RWPE2 (cell line): Measurements from ENCODE around the gene SART3.

Experiments
- ATAC-seq: fragments of 200-7000 bp; cut with Tn5 transposase; 3 replicates; pipeline ENCODE4 v1.9.1; 2021; ENCODE audit warnings: low read depth
- DNase-seq: peaks from one replicate; pipeline ENCODE4 v3.0.0-alpha.2; 2020; ENCODE audit warnings: low spot score
- H3K27ac ChIP-seq: fragments of 450-650 bp; 2 replicates; pipeline ENCODE4 v1.5.1; 2017; ENCODE audit warnings: mild to moderate bottlenecking; ENCODE audit not compliant: poor library complexity, severe bottlenecking
- H3K27me3 ChIP-seq: fragments of 250-450 bp; sonication (Bioruptor Pico); 2 replicates; pipeline ENCODE4 v1.5.1; 2021; ENCODE audit warnings: mild to moderate bottlenecking, moderate library complexity; ENCODE audit not compliant: insufficient read depth, poor library complexity, severe bottlenecking
- H3K36me3 ChIP-seq: fragments of 250-450 bp; sonication (Bioruptor Pico); 2 replicates; pipeline ENCODE4 v1.5.1; 2020; ENCODE audit warnings: low read depth, mild to moderate bottlenecking, moderate library complexity
- H3K4me1 ChIP-seq: fragments of 250-450 bp; sonication (Bioruptor Pico); 2 replicates; pipeline ENCODE4 v1.5.1; 2021; ENCODE audit warnings: mild to moderate bottlenecking, moderate library complexity; ENCODE audit not compliant: insufficient read depth, poor library complexity, severe bottlenecking
- H3K4me3 ChIP-seq: fragments of 250-450 bp; sonication (Bioruptor Pico); 2 replicates; pipeline ENCODE4 v1.5.1; 2021; ENCODE audit warnings: mild to moderate bottlenecking, moderate library complexity; ENCODE audit not compliant: severe bottlenecking
- H3K9me3 ChIP-seq: fragments of 250-450 bp; sonication (Bioruptor Pico); 2 replicates; pipeline ENCODE4 v1.5.1; 2021; ENCODE audit warnings: mild to moderate bottlenecking, moderate library complexity; ENCODE audit not compliant: severe bottlenecking
- CTCF ChIP-seq: fragments of 450-650 bp; IDR thresholded peaks from one replicate; pipeline ENCODE4 v1.5.1; 2017; ENCODE audit warnings: mild to moderate bottlenecking, moderate library complexity; ENCODE audit not compliant: poor library complexity, severe bottlenecking

The SART3 gene

GRCh38 chr12:108514468-108514972 lies 46.5 kb downstream of the SART3 start:
- Histone ChIP-seq H3K27me3 (no peaks in the 10 kb centered on the region), H3K4me1 (no peaks in the 10 kb centered on the region), H3K36me3 (peaks cover 15% of the 10 kb centered on the region), H3K9me3 (no peaks in the 10 kb centered on the region), H3K4me3 (peak overlapping the region; percentile 60), H3K27ac (no peak overlapping the region)
- no peak for DNase-seq
- peak; percentile 5 for ATAC-seq
- no peak for TF ChIP-seq CTCF

GRCh38 chr12:108511633-108512540 lies 49.1 kb downstream of the SART3 start:
- H3K4me3 ChIP-seq = no peak overlapping the region
- no peak for ATAC-seq
- DNase-seq = no peak
- no peaks in the 10 kb centered on the region for H3K9me3 ChIP-seq
- H3K27me3 ChIP-seq = no peaks in the 10 kb centered on the region
- TF ChIP-seq CTCF = peak; percentile 86
- H3K4me1 ChIP-seq = no peaks in the 10 kb centered on the region
- H3K27ac ChIP-seq = no peak overlapping the region
- no peaks in the 10 kb centered on the region for H3K36me3 ChIP-seq

DNA sequence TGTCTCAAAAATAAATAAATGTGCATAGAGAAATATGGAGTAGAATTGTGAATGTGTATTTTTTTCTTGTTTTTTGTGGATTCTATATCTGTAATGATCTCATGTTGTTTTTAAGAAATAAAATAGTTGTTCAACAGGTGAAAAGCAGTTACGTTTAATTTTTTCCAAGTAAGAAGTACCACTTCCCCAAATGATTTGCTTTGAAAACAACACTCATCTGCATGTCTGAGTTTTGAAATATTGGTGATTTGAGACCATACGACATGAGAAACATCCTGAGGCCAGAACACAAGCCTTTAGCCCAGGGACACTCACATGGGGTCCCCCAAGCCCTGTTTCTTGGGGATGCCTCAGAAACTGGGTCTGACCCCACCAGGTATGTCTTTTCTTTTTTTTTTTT lies 50.1 kb downstream of the SART3 start:
- no peak for TF ChIP-seq CTCF
- H3K36me3 ChIP-seq = no peaks in the 10 kb centered on the region
- no peak for ATAC-seq

DNA sequence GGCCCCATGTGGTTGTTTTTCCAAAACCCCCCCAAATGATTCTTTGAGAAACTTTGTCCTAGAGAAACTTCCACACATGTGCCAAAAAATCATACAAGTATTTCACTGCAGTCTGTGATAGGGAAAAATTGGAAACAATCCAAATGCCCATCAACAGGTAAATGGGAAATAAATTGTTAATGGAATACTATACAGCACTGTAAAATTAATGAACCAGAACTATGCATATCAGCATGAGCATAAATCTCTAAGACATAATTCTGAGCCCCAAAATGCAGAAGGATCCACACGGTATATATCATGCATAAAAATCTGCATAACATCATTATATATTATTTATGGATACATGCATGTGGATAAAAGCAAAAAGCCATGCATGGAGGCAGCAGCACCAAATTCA lies 51.2 kb downstream of the SART3 start:
- DNase-seq = no peak
- Histone ChIP-seq H3K4me3 (no peak overlapping the region), H3K27me3 (no peaks in the 10 kb centered on the region), H3K9me3 (no peaks in the 10 kb centered on the region), H3K27ac (no peak overlapping the region), H3K4me1 (no peaks in the 10 kb centered on the region), H3K36me3 (no peaks in the 10 kb centered on the region)
- TF ChIP-seq CTCF = no peak
- no peak for ATAC-seq

More for the DNA sequence above, 50.1 kb downstream of the SART3 start:
- no peaks in the 10 kb centered on the region for H3K4me1 ChIP-seq
- no peak for DNase-seq
- H3K27ac ChIP-seq = no peak overlapping the region
- no peak overlapping the region for H3K4me3 ChIP-seq
- no peaks in the 10 kb centered on the region for H3K9me3 ChIP-seq
- H3K27me3 ChIP-seq = no peaks in the 10 kb centered on the region
